Measurements from ENCODE around the gene SPOPL. TPM values are rescaled to one million over a fixed set of nuclear protein-coding genes. Genes with fewer than 3 reads are reported as not detected.

SPOPL gene
- total RNA-seq, 1 experiment from 2014 or later, result 21.8 TPM

- Histone ChIP-seq H3K9me3 (ENCODE audit: control insufficient read depth, insufficient read depth, low read depth, low read length) (no peaks in the 10 kb centered on the region), H3K4me3 (ENCODE audit: low read depth in 2 of 2, low read length in 2 of 2) (no peak overlapping the region), H3K36me3 (ENCODE audit: control insufficient read depth, insufficient read depth, low read length) (peaks cover 2% of the 10 kb centered on the region; the same call in 1 of the 2 replicates), H3K27me3 (ENCODE audit: control insufficient read depth, insufficient read depth, low read length) (no peaks in the 10 kb centered on the region), H3K27ac (ENCODE audit: low read length) (no peak overlapping the region), H3K4me1 (ENCODE audit: control insufficient read depth, insufficient read depth, low read length) (no peaks in the 10 kb centered on the region)
- no TSS peak for BruUV-seq (replicated peaks)
- POLR2A ChIA-PET, result no interaction called here
- no peak for ATAC-seq
- CTCF ChIA-PET, result no interaction called here
- DNase-seq (ENCODE audit: low read depth, low spot score), result no peak
- TF ChIP-seq POLR2AphosphoS5 (IDR thresholded peaks at IDR 0.05; ENCODE audit: low read depth, low read length) (no peak), SIN3A (IDR thresholded peaks at IDR 0.05; ENCODE audit: borderline replicate concordance, insufficient read depth, low read depth, low read length) (no peak), REST (IDR thresholded peaks at IDR 0.05; ENCODE audit: insufficient read depth in 1 of 2, low read depth in 2 of 2, low read length in 1 of 2) (no peak), CTCF (IDR thresholded peaks at IDR 0.05) (no peak), TCF7L2 (IDR thresholded peaks at IDR 0.05; ENCODE audit: low read depth, low read length) (no peak)
- in situ Hi-C loops (cut with HindIII; ENCODE audit: low pct_unique_long_range_greater_than_20kb, low sequenced_read_pairs) (no loop called here), intact Hi-C loops (cut with micrococcal nuclease; ENCODE audit: unreplicated experiment) (no loop called here)
These were observed 70.7 kb downstream of the SPOPL start for GRCh38 chr2:138572318-138572717.

DNA sequence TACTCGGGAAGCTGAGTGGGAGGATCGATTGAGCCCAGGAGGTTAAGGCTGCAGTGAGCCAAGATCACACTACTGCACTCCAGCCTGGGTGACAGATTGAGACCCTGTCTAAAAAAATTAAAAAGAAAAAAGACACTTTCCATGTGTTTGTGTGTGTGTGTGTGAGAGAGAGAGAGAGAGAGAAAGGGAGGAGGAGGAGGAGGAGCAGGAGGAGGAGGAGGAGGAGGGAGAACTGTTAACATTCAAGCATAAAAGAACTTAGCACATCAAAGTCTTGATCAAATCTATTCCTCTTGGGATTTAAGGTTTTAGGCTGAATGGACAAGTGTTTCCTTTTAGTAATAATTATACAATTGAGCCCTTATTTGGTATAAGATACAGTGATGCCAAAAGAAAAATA is 75.5 kb downstream of the SPOPL start:
- DNase-seq (ENCODE audit: low read depth, low spot score) (no peak), ATAC-seq (no peak)
- no peak overlapping the region for H3K27ac ChIP-seq (ENCODE audit: low read length)
- no peaks in the 10 kb centered on the region for H3K27me3 ChIP-seq (ENCODE audit: control insufficient read depth, insufficient read depth, low read length)
- H3K36me3 ChIP-seq (ENCODE audit: control insufficient read depth, insufficient read depth, low read length), result no peaks in the 10 kb centered on the region
- H3K4me3 ChIP-seq (ENCODE audit: low read depth in 2 of 2, low read length in 2 of 2), result no peak overlapping the region
- POLR2A ChIA-PET, result no interaction called here
- BruUV-seq (replicated peaks), result no TSS peak
- CTCF ChIA-PET, result no interaction called here
- no peak for TF ChIP-seq CTCF (IDR thresholded peaks at IDR 0.05)
- TF ChIP-seq REST (IDR thresholded peaks at IDR 0.05; ENCODE audit: insufficient read depth in 1 of 2, low read depth in 2 of 2, low read length in 1 of 2), result no peak
- TF ChIP-seq TCF7L2 (IDR thresholded peaks at IDR 0.05; ENCODE audit: low read depth, low read length), result no peak
- TF ChIP-seq POLR2AphosphoS5 (IDR thresholded peaks at IDR 0.05; ENCODE audit: low read depth, low read length), result no peak
- no peak for TF ChIP-seq SIN3A (IDR thresholded peaks at IDR 0.05; ENCODE audit: borderline replicate concordance, insufficient read depth, low read depth, low read length)
- peaks cover 7% of the 10 kb centered on the region; the same call in 1 of the 2 replicates for H3K9me3 ChIP-seq (ENCODE audit: control insufficient read depth, insufficient read depth, low read depth, low read length)
- intact Hi-C loops (cut with micrococcal nuclease; ENCODE audit: unreplicated experiment), result no loop called here
- H3K4me1 ChIP-seq (ENCODE audit: control insufficient read depth, insufficient read depth, low read length), result no peaks in the 10 kb centered on the region
- in situ Hi-C loops (cut with HindIII; ENCODE audit: low pct_unique_long_range_greater_than_20kb, low sequenced_read_pairs), result no loop called here

Data from Panc1 (cell line).